Measurements from ENCODE around the gene ZFYVE28.

DNA sequence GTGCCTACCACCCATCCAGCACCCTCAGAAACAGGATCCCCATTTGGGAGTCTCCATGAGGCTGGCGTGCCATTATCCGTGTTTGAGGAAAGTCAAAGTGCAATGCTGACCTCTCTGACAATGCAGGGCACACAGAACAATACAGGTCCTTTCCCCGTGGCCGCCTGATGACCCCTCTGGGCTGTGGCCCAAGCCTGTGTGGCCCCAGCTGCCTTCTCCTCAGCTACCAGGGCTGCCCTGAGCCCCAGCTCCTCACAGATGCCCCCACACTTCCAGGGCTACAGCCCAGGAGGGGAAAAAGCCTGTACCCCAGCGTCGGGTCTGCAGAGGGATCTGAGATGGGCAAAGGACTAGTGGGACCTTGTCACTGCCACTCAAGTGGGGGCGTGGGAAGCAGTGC, 15.5 kb downstream of the ZFYVE28 start:
- no peak for TF ChIP-seq POLR2AphosphoS5 (IDR thresholded peaks at IDR 0.05; ENCODE audit: low read depth, low read length)
- no peak for TF ChIP-seq FOXP2 (optimal IDR thresholded peaks at IDR 0.05; ENCODE audit: borderline replicate concordance, extremely low read depth, extremely low read length, insufficient read depth)
- TF ChIP-seq, protein P1, sequence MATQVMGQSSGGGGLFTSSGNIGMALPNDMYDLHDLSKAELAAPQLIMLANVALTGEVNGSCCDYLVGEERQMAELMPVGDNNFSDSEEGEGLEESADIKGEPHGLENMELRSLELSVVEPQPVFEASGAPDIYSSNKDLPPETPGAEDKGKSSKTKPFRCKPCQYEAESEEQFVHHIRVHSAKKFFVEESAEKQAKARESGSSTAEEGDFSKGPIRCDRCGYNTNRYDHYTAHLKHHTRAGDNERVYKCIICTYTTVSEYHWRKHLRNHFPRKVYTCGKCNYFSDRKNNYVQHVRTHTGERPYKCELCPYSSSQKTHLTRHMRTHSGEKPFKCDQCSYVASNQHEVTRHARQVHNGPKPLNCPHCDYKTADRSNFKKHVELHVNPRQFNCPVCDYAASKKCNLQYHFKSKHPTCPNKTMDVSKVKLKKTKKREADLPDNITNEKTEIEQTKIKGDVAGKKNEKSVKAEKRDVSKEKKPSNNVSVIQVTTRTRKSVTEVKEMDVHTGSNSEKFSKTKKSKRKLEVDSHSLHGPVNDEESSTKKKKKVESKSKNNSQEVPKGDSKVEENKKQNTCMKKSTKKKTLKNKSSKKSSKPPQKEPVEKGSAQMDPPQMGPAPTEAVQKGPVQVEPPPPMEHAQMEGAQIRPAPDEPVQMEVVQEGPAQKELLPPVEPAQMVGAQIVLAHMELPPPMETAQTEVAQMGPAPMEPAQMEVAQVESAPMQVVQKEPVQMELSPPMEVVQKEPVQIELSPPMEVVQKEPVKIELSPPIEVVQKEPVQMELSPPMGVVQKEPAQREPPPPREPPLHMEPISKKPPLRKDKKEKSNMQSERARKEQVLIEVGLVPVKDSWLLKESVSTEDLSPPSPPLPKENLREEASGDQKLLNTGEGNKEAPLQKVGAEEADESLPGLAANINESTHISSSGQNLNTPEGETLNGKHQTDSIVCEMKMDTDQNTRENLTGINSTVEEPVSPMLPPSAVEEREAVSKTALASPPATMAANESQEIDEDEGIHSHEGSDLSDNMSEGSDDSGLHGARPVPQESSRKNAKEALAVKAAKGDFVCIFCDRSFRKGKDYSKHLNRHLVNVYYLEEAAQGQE (IDR thresholded peaks at IDR 0.05; ENCODE audit: insufficient read depth in 1 of 2, low read depth in 2 of 2, low read length in 2 of 2) = no peak
